ENCODE data around the gene SLC6A17. TPM values are rescaled to one million over a fixed set of nuclear protein-coding genes. Genes with fewer than 3 reads are reported as not detected.

The SLC6A17 gene
- total RNA-seq, 1 donor from 2014 or later = not detected

DNA sequence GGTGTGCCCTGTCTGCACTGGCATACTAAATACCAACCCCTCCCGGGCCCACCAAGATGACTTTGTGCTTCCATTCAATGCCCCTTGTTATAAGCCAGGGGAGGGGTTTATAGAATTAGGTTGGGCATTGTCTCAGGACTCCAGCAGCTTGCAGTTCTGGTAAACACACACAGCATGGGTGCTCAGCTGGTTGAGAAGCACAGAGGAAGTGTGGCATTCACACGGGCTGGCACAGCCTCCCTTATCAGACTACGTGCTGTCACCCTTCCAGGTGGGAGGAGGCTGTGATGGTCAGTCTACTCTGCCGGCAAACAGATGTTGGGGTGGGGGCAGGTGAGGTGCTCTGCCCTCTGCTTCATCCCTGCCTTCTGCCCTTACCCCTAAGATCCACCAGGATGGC, 15.0 kb upstream of the SLC6A17 start:
- Histone ChIP-seq H3K36me3 (no peaks in the 10 kb centered on the region), H3K4me3 (no peak overlapping the region), H3K27me3 (ENCODE audit: low read depth) (peaks cover 36% of the 10 kb centered on the region), H3K4me1 (peaks cover under 1% of the 10 kb centered on the region), H3K27ac (no peak overlapping the region), H3K9me3 (no peaks in the 10 kb centered on the region)
- DNase-seq = no peak
- no peak for ATAC-seq
- TF ChIP-seq CTCF (IDR thresholded peaks at IDR 0.05) = no peak
- intact Hi-C loops (cut with DNase I) = no loop called here

GRCh38 chr1:110135666-110136065, 14.6 kb upstream of the SLC6A17 start:
- intact Hi-C loops (cut with DNase I) = no loop called here
- no peak for DNase-seq
- H3K27ac ChIP-seq = no peak overlapping the region
- peaks cover 36% of the 10 kb centered on the region for H3K27me3 ChIP-seq (ENCODE audit: low read depth)
- H3K36me3 ChIP-seq = no peaks in the 10 kb centered on the region
- no peaks in the 10 kb centered on the region for H3K4me1 ChIP-seq
- no peak for ATAC-seq
- H3K4me3 ChIP-seq = no peak overlapping the region
- H3K9me3 ChIP-seq = no peaks in the 10 kb centered on the region
- TF ChIP-seq CTCF (IDR thresholded peaks at IDR 0.05) = no peak

DNA sequence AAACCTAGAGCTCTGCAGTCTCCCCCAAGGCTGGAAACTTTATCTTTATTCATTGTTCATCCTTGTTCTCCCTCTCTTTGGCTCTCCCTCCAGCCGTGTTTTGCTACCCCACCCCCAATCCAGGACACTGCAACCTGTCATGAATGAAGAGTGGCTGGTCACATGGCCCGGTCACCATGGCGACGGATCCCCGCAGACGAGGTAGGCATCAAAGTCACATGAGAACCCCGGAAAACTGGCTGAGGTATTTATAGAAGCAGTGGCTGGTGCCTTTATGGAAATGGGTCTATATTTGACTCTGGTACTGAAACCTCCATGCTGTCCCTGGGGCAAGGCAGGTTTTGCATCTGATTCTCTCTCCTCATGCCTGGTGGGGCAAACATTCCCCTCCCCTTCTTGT, 13.4 kb upstream of the SLC6A17 start:
- ATAC-seq = no peak
- H3K4me3 ChIP-seq = no peak overlapping the region
- peaks cover 37% of the 10 kb centered on the region for H3K27me3 ChIP-seq (ENCODE audit: low read depth)
- intact Hi-C loops (cut with DNase I) = no loop called here
- DNase-seq = no peak
- no peak for TF ChIP-seq CTCF (IDR thresholded peaks at IDR 0.05)
- no peaks in the 10 kb centered on the region for H3K9me3 ChIP-seq
- no peak overlapping the region for H3K27ac ChIP-seq
- no peaks in the 10 kb centered on the region for H3K36me3 ChIP-seq
- no peaks in the 10 kb centered on the region for H3K4me1 ChIP-seq

- no peak for TF ChIP-seq CTCF (IDR thresholded peaks at IDR 0.05)
- Histone ChIP-seq H3K9me3 (no peaks in the 10 kb centered on the region), H3K27ac (no peak overlapping the region), H3K4me1 (no peaks in the 10 kb centered on the region), H3K27me3 (ENCODE audit: low read depth) (peaks cover 48% of the 10 kb centered on the region), H3K4me3 (no peak overlapping the region), H3K36me3 (no peaks in the 10 kb centered on the region)
- intact Hi-C loops (cut with DNase I) = no loop called here
- DNase-seq (no peak), ATAC-seq (no peak)
These were observed 11.3 kb upstream of the SLC6A17 start for GRCh38 chr1:110138956-110139355.

GRCh38 chr1:110144366-110144765, 5.9 kb upstream of the SLC6A17 start:
- DNase-seq = no peak
- peaks cover 58% of the 10 kb centered on the region for H3K27me3 ChIP-seq (ENCODE audit: low read depth)
- no peaks in the 10 kb centered on the region for H3K36me3 ChIP-seq
- ATAC-seq = no peak
- no peaks in the 10 kb centered on the region for H3K9me3 ChIP-seq
- no peaks in the 10 kb centered on the region for H3K4me1 ChIP-seq
- H3K4me3 ChIP-seq = no peak overlapping the region
- no peak overlapping the region for H3K27ac ChIP-seq
- intact Hi-C loops (cut with DNase I) = no loop called here
- TF ChIP-seq CTCF (IDR thresholded peaks at IDR 0.05) = no peak

DNA sequence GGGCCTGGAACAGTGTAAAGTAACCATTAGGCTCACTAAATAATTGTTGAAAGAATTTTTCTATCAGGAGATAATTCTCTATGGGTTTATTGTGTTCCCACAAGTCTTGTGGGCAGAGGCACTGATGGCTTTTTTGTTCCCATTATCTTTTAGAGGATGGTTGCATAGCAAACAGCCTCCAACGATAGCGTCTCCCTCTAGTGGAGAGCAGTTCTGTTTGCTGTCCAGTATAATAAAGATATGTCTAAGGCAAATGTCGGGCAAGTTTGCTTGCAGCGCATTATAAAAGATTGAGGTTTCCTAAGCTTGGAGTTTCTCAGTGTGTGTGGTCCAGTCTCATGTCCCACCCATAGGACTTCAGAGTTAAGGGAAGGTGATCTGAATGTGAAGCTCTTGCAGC, 1.3 kb upstream of the SLC6A17 start:
- Histone ChIP-seq H3K27me3 (ENCODE audit: low read depth) (peaks cover 73% of the 10 kb centered on the region), H3K4me1 (no peaks in the 10 kb centered on the region), H3K36me3 (no peaks in the 10 kb centered on the region), H3K27ac (no peak overlapping the region), H3K9me3 (no peaks in the 10 kb centered on the region), H3K4me3 (no peak overlapping the region)
- TF ChIP-seq CTCF (IDR thresholded peaks at IDR 0.05) = no peak
- no peak for ATAC-seq
- intact Hi-C loops (cut with DNase I) = no loop called here
- DNase-seq = no peak
